Neural cell (in vitro differentiated cells): ENCODE data around the gene SLC2A5.
"Not testable (repeated sequence)": the region's sequence is repeated elsewhere in the genome, so short reads cannot be mapped to it uniquely, and the experiment has no call there.

ENCODE experiments used
- CTCF ChIP-seq: fragments of 450-650 bp; IDR thresholded peaks from 2 replicates; pipeline ENCODE4 v1.5.1; 2014; ENCODE audit warnings: antibody characterized with exemption, mild to moderate bottlenecking, moderate library complexity; ENCODE audit not compliant: poor library complexity, severe bottlenecking
- EP300 ChIP-seq: fragments of 450-650 bp; conservative IDR thresholded peaks from 2 replicates; pipeline ENCODE4 v1.6.1; 2014; ENCODE audit warnings: antibody characterized with exemption, mild to moderate bottlenecking, moderate library complexity; ENCODE audit not compliant: poor library complexity, severe bottlenecking
- EZH2 ChIP-seq: fragments of 200-600, 300-800 bp; shearing (Covaris generic), sonication (generic); IDR thresholded peaks from 2 replicates; pipeline ENCODE4 v1.6.1; 2014; ENCODE audit warnings: antibody characterized with exemption, low read length, borderline replicate concordance, mild to moderate bottlenecking; ENCODE audit not compliant: insufficient read depth, poor library complexity, severe bottlenecking
- POLR2AphosphoS5 ChIP-seq: IDR thresholded peaks from 2 replicates; pipeline ENCODE4 v1.6.1; 2012

- not testable (repeated sequence) for TF ChIP-seq CTCF, EP300, POLR2AphosphoS5, EZH2
Measured at GRCh38 chr1:8993962-8994675, 75.3 kb downstream of the SLC2A5 start.
